ENCODE measurements around the gene TLDC2.

- TF ChIP-seq CTCF (conservative IDR thresholded peaks at IDR 0.05 in 1 of 2, IDR thresholded peaks at IDR 0.05 in 1 of 2; ENCODE audit: low read depth in 1 of 2, low read length in 2 of 2), result no peak
- no peak for TF ChIP-seq EZH2 (IDR thresholded peaks at IDR 0.05; ENCODE audit: low read length, missing control alignments)
Measured at GRCh38 chr20:36916199-36916598, 40.3 kb downstream of the TLDC2 start.
